HUES48 (cell line): ENCODE data around the gene ZNF227.
A peak's percentile ranks its signal among the peaks of the same experiment; 100 is the strongest.
"Not testable (repeated sequence)": the region's sequence is repeated elsewhere in the genome, so short reads cannot be mapped to it uniquely, and the experiment has no call there.

Experiments
- H3K27ac ChIP-seq: one replicate; pipeline ENCODE4 v1.7.0; 2013; ENCODE audit warnings: low read depth, low read length, inconsistent platforms
- H3K27me3 ChIP-seq: 2 replicates; pipeline ENCODE4 v1.6.1; 2013; ENCODE audit warnings: mild to moderate bottlenecking, low read length; ENCODE audit not compliant: control insufficient read depth, insufficient read depth
- H3K36me3 ChIP-seq: 2 replicates; pipeline ENCODE4 v1.6.1; 2013; ENCODE audit warnings: low read length; ENCODE audit not compliant: control insufficient read depth, insufficient read depth
- H3K4me1 ChIP-seq: 2 replicates; pipeline ENCODE4 v1.6.1; 2013; ENCODE audit warnings: mild to moderate bottlenecking, low read length; ENCODE audit not compliant: control insufficient read depth, insufficient read depth
- H3K4me3 ChIP-seq: 2 replicates; pipeline ENCODE4 v1.5.1; 2013; ENCODE audit warnings: mild to moderate bottlenecking, low read depth, low read length
- H3K9ac ChIP-seq: 2 replicates; pipeline ENCODE4 v1.6.1; 2013; ENCODE audit warnings: mild to moderate bottlenecking, low read depth, low read length, moderate library complexity
- H3K9me3 ChIP-seq: 2 replicates; pipeline ENCODE4 v1.6.1; 2013; ENCODE audit warnings: low read length; ENCODE audit not compliant: control insufficient read depth, insufficient read depth

The ZNF227 gene

GRCh38 chr19:44236384-44236783, 24.1 kb downstream of the ZNF227 start:
- Histone ChIP-seq H3K9ac (no peak overlapping the region), H3K9me3 (peaks cover 26% of the 10 kb centered on the region), H3K4me3 (no peak overlapping the region), H3K27me3 (no peaks in the 10 kb centered on the region), H3K36me3 (peaks cover 63% of the 10 kb centered on the region), H3K4me1 (no peaks in the 10 kb centered on the region), H3K27ac (no peak overlapping the region)

GRCh38 chr19:44252332-44252731, 40.0 kb downstream of the ZNF227 start:
- not testable (repeated sequence) for H3K36me3 ChIP-seq, H3K27me3 ChIP-seq, H3K4me3 ChIP-seq, H3K4me1 ChIP-seq, H3K9ac ChIP-seq, H3K27ac ChIP-seq
- peaks cover 70% of the 10 kb centered on the region for H3K9me3 ChIP-seq

- not testable (repeated sequence) for H3K9ac ChIP-seq, H3K27me3 ChIP-seq, H3K4me3 ChIP-seq, H3K27ac ChIP-seq, H3K36me3 ChIP-seq, H3K4me1 ChIP-seq
- peaks cover 61% of the 10 kb centered on the region for H3K9me3 ChIP-seq
Measured at GRCh38 chr19:44253392-44253791, 41.1 kb downstream of the ZNF227 start.

GRCh38 chr19:44254496-44254895, 42.2 kb downstream of the ZNF227 start:
- Histone ChIP-seq H3K27me3 (no peaks in the 10 kb centered on the region), H3K27ac (no peak overlapping the region), H3K36me3 (no peaks in the 10 kb centered on the region), H3K9me3 (peaks cover 50% of the 10 kb centered on the region), H3K4me1 (no peaks in the 10 kb centered on the region), H3K9ac (no peak overlapping the region), H3K4me3 (no peak overlapping the region)

- Histone ChIP-seq H3K9me3 (peaks cover 44% of the 10 kb centered on the region), H3K4me3 (no peak overlapping the region), H3K27ac (no peak overlapping the region), H3K36me3 (no peaks in the 10 kb centered on the region), H3K27me3 (no peaks in the 10 kb centered on the region), H3K4me1 (peaks cover 6% of the 10 kb centered on the region), H3K9ac (no peak overlapping the region)
Measured at GRCh38 chr19:44255705-44256411, 43.5 kb downstream of the ZNF227 start.

- peaks cover 35% of the 10 kb centered on the region for H3K9me3 ChIP-seq
- H3K4me3 ChIP-seq: no peak overlapping the region
- no peaks in the 10 kb centered on the region for H3K27me3 ChIP-seq
- H3K36me3 ChIP-seq: no peaks in the 10 kb centered on the region
- no peak overlapping the region for H3K27ac ChIP-seq
- peaks cover 6% of the 10 kb centered on the region for H3K4me1 ChIP-seq
- H3K9ac ChIP-seq: no peak overlapping the region
Measured at GRCh38 chr19:44258136-44258535, 45.8 kb downstream of the ZNF227 start.

GRCh38 chr19:44258835-44259413, 46.6 kb downstream of the ZNF227 start:
- Histone ChIP-seq H3K27ac (no peak overlapping the region), H3K4me1 (peaks cover 6% of the 10 kb centered on the region), H3K36me3 (no peaks in the 10 kb centered on the region), H3K4me3 (peak overlapping the region; percentile 71; the same call in 1 of the 2 replicates), H3K9me3 (peaks cover 27% of the 10 kb centered on the region), H3K9ac (no peak overlapping the region), H3K27me3 (no peaks in the 10 kb centered on the region)

GRCh38 chr19:44260343-44260681, 48.0 kb downstream of the ZNF227 start:
- no peaks in the 10 kb centered on the region for H3K27me3 ChIP-seq
- H3K4me3 ChIP-seq: peak overlapping the region; percentile 71
- peaks cover 15% of the 10 kb centered on the region for H3K9me3 ChIP-seq
- H3K27ac ChIP-seq: no peak overlapping the region
- H3K9ac ChIP-seq: peak overlapping the region; percentile 68
- H3K36me3 ChIP-seq: no peaks in the 10 kb centered on the region
- peaks cover 6% of the 10 kb centered on the region for H3K4me1 ChIP-seq

- H3K9me3 ChIP-seq: peaks cover 10% of the 10 kb centered on the region; the same call in 1 of the 2 replicates
- H3K4me3 ChIP-seq: peak overlapping the region; percentile 71
- H3K27ac ChIP-seq: no peak overlapping the region
- H3K9ac ChIP-seq: no peak overlapping the region; the same call in 1 of the 2 replicates
- H3K27me3 ChIP-seq: no peaks in the 10 kb centered on the region
- no peaks in the 10 kb centered on the region for H3K36me3 ChIP-seq
- H3K4me1 ChIP-seq: peaks cover 6% of the 10 kb centered on the region
Measured at GRCh38 chr19:44260695-44261446, 48.5 kb downstream of the ZNF227 start.

GRCh38 chr19:44277331-44277730, 65.0 kb downstream of the ZNF227 start:
- Histone ChIP-seq H3K4me1 (no peaks in the 10 kb centered on the region), H3K9me3 (peaks cover 52% of the 10 kb centered on the region), H3K4me3 (no peak overlapping the region), H3K27ac (no peak overlapping the region), H3K27me3 (no peaks in the 10 kb centered on the region), H3K9ac (no peak overlapping the region), H3K36me3 (peaks cover 10% of the 10 kb centered on the region)

- Histone ChIP-seq H3K36me3 (peaks cover 6% of the 10 kb centered on the region), H3K9ac (no peak overlapping the region), H3K27me3 (no peaks in the 10 kb centered on the region), H3K4me1 (no peaks in the 10 kb centered on the region), H3K27ac (no peak overlapping the region), H3K4me3 (no peak overlapping the region), H3K9me3 (peaks cover 50% of the 10 kb centered on the region)
Measured at GRCh38 chr19:44278181-44278690, 65.9 kb downstream of the ZNF227 start.
